ENCODE data around the gene CLCA4.
"Not testable (repeated sequence)": the region's sequence is repeated elsewhere in the genome, so short reads cannot be mapped to it uniquely, and the experiment has no call there.

The CLCA4 gene

GRCh38 chr1:86606080-86606479 lies 59.2 kb downstream of the CLCA4 start:
- not testable (repeated sequence) for H3K23ac ChIP-seq (ENCODE audit: low read length in 2 of 2); H3K27me3 ChIP-seq (ENCODE audit: control insufficient read depth in 1 of 2, insufficient read depth in 1 of 2, low read length in 2 of 2); H2BK15ac ChIP-seq (ENCODE audit: low read depth, poor library complexity, severe bottlenecking); H4K8ac ChIP-seq (ENCODE audit: low read length); H4K91ac ChIP-seq (ENCODE audit: low read length); H3K18ac ChIP-seq (ENCODE audit: low read depth in 1 of 2, low read length in 2 of 2); H3K4ac ChIP-seq (ENCODE audit: low read depth in 1 of 2, low read length in 2 of 2); H3K14ac ChIP-seq (ENCODE audit: low read length in 2 of 2); H3K79me1 ChIP-seq (replicated peaks; ENCODE audit: low read length, poor library complexity, severe bottlenecking); H3K36me3 ChIP-seq (ENCODE audit: control insufficient read depth in 1 of 2, insufficient read depth in 2 of 2, low read depth in 1 of 2, low read length in 2 of 2); H3K4me2 ChIP-seq (ENCODE audit: low read length, poor library complexity, severe bottlenecking); H3K4me3 ChIP-seq (ENCODE audit: insufficient read depth in 1 of 2, low read depth in 1 of 2, low read length in 2 of 2); H2BK120ac ChIP-seq (ENCODE audit: low read depth, low read length); H2BK5ac ChIP-seq (ENCODE audit: low read depth, low read length, poor library complexity, severe bottlenecking); H2AK5ac ChIP-seq (ENCODE audit: low read length, severe bottlenecking); H3K9ac ChIP-seq (ENCODE audit: low read length); DNase-seq; H3K27ac ChIP-seq (ENCODE audit: low read length, poor library complexity, severe bottlenecking); H2BK12ac ChIP-seq (ENCODE audit: low read length in 2 of 2); H2AFZ ChIP-seq (ENCODE audit: low read depth, low read length); H3K4me1 ChIP-seq (ENCODE audit: control insufficient read depth, insufficient read depth, low read depth, low read length)
- 100% methylated on average over 2 of the region's 2 CpGs for WGBS
- peaks cover 15% of the 10 kb centered on the region for H3K9me3 ChIP-seq (ENCODE audit: control insufficient read depth, low read length)

GRCh38 chr1:86616433-86616832 lies 69.6 kb downstream of the CLCA4 start:
- Histone ChIP-seq H3K23ac (ENCODE audit: low read length in 2 of 2) (no peak overlapping the region), H3K9ac (ENCODE audit: low read length) (no peak overlapping the region), H3K18ac (ENCODE audit: low read depth in 1 of 2, low read length in 2 of 2) (no peak overlapping the region), H3K9me3 (ENCODE audit: control insufficient read depth, low read length) (peaks cover 4% of the 10 kb centered on the region), H3K4me1 (ENCODE audit: control insufficient read depth, insufficient read depth, low read depth, low read length) (no peaks in the 10 kb centered on the region), H2BK15ac (ENCODE audit: low read depth, poor library complexity, severe bottlenecking) (no peak overlapping the region), H3K4ac (ENCODE audit: low read depth in 1 of 2, low read length in 2 of 2) (no peak overlapping the region), H2BK120ac (ENCODE audit: low read depth, low read length) (no peak overlapping the region), H2BK12ac (ENCODE audit: low read length in 2 of 2) (no peak overlapping the region), H3K79me1 (replicated peaks; ENCODE audit: low read length, poor library complexity, severe bottlenecking) (no peaks in the 10 kb centered on the region), H3K4me2 (ENCODE audit: low read length, poor library complexity, severe bottlenecking) (no peak overlapping the region), H3K14ac (ENCODE audit: low read length in 2 of 2) (no peak overlapping the region), H2AK5ac (ENCODE audit: low read length, severe bottlenecking) (no peak overlapping the region), H2AFZ (ENCODE audit: low read depth, low read length) (no peak overlapping the region), H4K8ac (ENCODE audit: low read length) (no peak overlapping the region), H3K27me3 (ENCODE audit: control insufficient read depth in 1 of 2, insufficient read depth in 1 of 2, low read length in 2 of 2) (no peaks in the 10 kb centered on the region), H3K4me3 (ENCODE audit: insufficient read depth in 1 of 2, low read depth in 1 of 2, low read length in 2 of 2) (no peak overlapping the region), H3K27ac (ENCODE audit: low read length, poor library complexity, severe bottlenecking) (no peak overlapping the region), H2BK5ac (ENCODE audit: low read depth, low read length, poor library complexity, severe bottlenecking) (no peak overlapping the region), H4K91ac (ENCODE audit: low read length) (no peak overlapping the region), H3K36me3 (ENCODE audit: control insufficient read depth in 1 of 2, insufficient read depth in 2 of 2, low read depth in 1 of 2, low read length in 2 of 2) (no peaks in the 10 kb centered on the region)
- no peak for DNase-seq
- no CpG with 5 or more reads among the region's 1 CpG for WGBS

DNA sequence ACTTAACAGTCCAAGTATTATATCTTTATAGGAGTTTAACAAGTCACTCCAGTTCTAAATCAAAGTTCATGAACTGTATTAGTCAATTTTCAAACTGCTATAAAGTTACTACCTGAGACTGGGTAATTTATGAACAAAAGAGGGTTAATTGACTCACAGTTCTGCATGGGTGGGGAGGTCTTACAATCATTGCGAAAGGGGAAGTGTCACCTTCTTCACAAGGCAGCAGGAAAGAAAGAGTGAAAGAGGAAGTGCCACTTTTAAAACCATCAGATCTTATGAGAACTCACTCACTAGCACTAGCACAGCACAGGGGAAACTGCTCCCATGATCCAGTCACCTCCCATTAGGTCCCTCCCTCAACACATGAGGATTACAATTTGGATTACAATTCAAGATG lies 70.0 kb downstream of the CLCA4 start:
- Histone ChIP-seq H3K36me3 (ENCODE audit: control insufficient read depth in 1 of 2, insufficient read depth in 2 of 2, low read depth in 1 of 2, low read length in 2 of 2) (no peaks in the 10 kb centered on the region), H2BK5ac (ENCODE audit: low read depth, low read length, poor library complexity, severe bottlenecking) (no peak overlapping the region), H3K4me1 (ENCODE audit: control insufficient read depth, insufficient read depth, low read depth, low read length) (no peaks in the 10 kb centered on the region), H3K18ac (ENCODE audit: low read depth in 1 of 2, low read length in 2 of 2) (no peak overlapping the region), H4K91ac (ENCODE audit: low read length) (no peak overlapping the region), H3K4ac (ENCODE audit: low read depth in 1 of 2, low read length in 2 of 2) (no peak overlapping the region), H2BK15ac (ENCODE audit: low read depth, poor library complexity, severe bottlenecking) (no peak overlapping the region), H3K27ac (ENCODE audit: low read length, poor library complexity, severe bottlenecking) (no peak overlapping the region), H3K9ac (ENCODE audit: low read length) (no peak overlapping the region), H3K9me3 (ENCODE audit: control insufficient read depth, low read length) (peaks cover 4% of the 10 kb centered on the region), H3K23ac (ENCODE audit: low read length in 2 of 2) (no peak overlapping the region), H3K14ac (ENCODE audit: low read length in 2 of 2) (no peak overlapping the region), H2BK12ac (ENCODE audit: low read length in 2 of 2) (no peak overlapping the region), H4K8ac (ENCODE audit: low read length) (no peak overlapping the region), H3K27me3 (ENCODE audit: control insufficient read depth in 1 of 2, insufficient read depth in 1 of 2, low read length in 2 of 2) (no peaks in the 10 kb centered on the region), H3K4me3 (ENCODE audit: insufficient read depth in 1 of 2, low read depth in 1 of 2, low read length in 2 of 2) (no peak overlapping the region), H2BK120ac (ENCODE audit: low read depth, low read length) (no peak overlapping the region), H3K4me2 (ENCODE audit: low read length, poor library complexity, severe bottlenecking) (no peak overlapping the region), H2AFZ (ENCODE audit: low read depth, low read length) (no peak overlapping the region), H3K79me1 (replicated peaks; ENCODE audit: low read length, poor library complexity, severe bottlenecking) (no peaks in the 10 kb centered on the region), H2AK5ac (ENCODE audit: low read length, severe bottlenecking) (no peak overlapping the region)
- DNase-seq = no peak
- WGBS = 67% methylated on average over 1 of the region's 1 CpG

DNA sequence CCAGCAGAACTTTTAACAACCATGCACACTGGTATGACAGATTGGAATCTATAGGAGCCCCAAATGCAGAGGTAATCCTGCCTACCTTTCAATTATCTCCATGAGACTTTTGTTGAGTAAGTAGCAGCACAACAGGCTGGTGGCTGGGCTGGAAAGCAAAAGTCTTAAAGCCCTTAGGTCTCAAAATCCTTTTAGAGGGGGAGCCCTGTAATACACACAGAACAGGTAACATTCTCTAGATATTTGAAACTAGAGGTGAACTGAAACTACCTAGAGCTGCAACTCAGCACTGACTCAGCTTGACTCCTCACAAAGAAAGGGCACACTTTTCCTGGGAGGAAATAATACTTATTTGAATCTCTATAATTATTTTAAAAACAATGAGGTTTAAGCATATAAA lies 71.5 kb downstream of the CLCA4 start:
- no peak for DNase-seq
- Histone ChIP-seq H3K18ac (ENCODE audit: low read depth in 1 of 2, low read length in 2 of 2) (no peak overlapping the region), H3K9me3 (ENCODE audit: control insufficient read depth, low read length) (peaks cover 19% of the 10 kb centered on the region), H2AK5ac (ENCODE audit: low read length, severe bottlenecking) (no peak overlapping the region), H4K8ac (ENCODE audit: low read length) (no peak overlapping the region), H2BK5ac (ENCODE audit: low read depth, low read length, poor library complexity, severe bottlenecking) (no peak overlapping the region), H3K4ac (ENCODE audit: low read depth in 1 of 2, low read length in 2 of 2) (no peak overlapping the region), H2BK15ac (ENCODE audit: low read depth, poor library complexity, severe bottlenecking) (no peak overlapping the region), H3K9ac (ENCODE audit: low read length) (no peak overlapping the region), H3K4me3 (ENCODE audit: insufficient read depth in 1 of 2, low read depth in 1 of 2, low read length in 2 of 2) (no peak overlapping the region), H2BK120ac (ENCODE audit: low read depth, low read length) (no peak overlapping the region), H3K27me3 (ENCODE audit: control insufficient read depth in 1 of 2, insufficient read depth in 1 of 2, low read length in 2 of 2) (peaks cover 0 to 4% of the 10 kb centered on the region in 2 experiments), H3K4me2 (ENCODE audit: low read length, poor library complexity, severe bottlenecking) (no peak overlapping the region), H4K91ac (ENCODE audit: low read length) (no peak overlapping the region), H3K27ac (ENCODE audit: low read length, poor library complexity, severe bottlenecking) (no peak overlapping the region), H2AFZ (ENCODE audit: low read depth, low read length) (no peak overlapping the region), H3K23ac (ENCODE audit: low read length in 2 of 2) (no peak overlapping the region), H3K14ac (ENCODE audit: low read length in 2 of 2) (no peak overlapping the region), H3K79me1 (replicated peaks; ENCODE audit: low read length, poor library complexity, severe bottlenecking) (no peaks in the 10 kb centered on the region), H3K36me3 (ENCODE audit: control insufficient read depth in 1 of 2, insufficient read depth in 2 of 2, low read depth in 1 of 2, low read length in 2 of 2) (no peaks in the 10 kb centered on the region), H2BK12ac (ENCODE audit: low read length in 2 of 2) (no peak overlapping the region), H3K4me1 (ENCODE audit: control insufficient read depth, insufficient read depth, low read depth, low read length) (no peaks in the 10 kb centered on the region)
